ENCODE data around the gene MAPT.

MAPT gene

DNA sequence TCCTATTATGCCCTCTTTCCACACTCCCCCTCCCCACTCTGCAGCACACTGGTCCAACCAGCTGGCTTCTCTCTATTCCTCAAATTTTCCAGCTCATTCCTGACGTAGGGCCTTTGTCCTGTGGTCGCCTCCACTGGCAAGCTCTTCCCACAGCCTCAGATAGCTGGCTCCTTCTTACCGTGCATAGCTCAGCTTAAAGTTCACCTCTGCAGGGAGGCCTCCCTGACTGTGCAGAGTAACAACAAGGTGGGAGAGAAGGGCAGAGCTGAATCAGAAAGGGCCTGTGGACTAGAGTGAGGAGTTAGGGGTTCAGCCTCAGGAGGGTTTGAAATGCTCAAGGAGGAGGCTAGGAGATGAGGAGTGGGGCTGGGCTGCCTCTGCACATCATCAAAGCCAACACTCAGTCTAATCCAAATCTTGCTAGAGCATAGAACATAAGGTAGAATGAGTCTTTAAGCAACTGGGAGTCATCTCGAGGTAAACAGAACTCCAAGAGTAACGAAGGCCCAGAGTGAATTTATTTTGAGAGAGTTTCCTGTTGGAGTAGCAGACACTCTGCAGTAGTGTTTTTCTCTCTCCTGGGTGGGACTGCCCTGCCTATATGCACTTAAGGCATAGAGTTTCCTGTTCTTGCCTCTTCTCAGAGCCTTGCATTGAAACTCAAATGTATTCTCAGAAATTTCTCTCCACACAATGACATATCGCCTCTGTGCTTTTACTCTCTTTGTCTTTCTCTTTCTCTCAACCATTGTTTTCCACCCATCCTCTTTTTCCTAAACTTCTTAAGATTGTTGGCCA, 30.3 kb upstream of the MAPT start:
- DNase-seq: no peak

DNA sequence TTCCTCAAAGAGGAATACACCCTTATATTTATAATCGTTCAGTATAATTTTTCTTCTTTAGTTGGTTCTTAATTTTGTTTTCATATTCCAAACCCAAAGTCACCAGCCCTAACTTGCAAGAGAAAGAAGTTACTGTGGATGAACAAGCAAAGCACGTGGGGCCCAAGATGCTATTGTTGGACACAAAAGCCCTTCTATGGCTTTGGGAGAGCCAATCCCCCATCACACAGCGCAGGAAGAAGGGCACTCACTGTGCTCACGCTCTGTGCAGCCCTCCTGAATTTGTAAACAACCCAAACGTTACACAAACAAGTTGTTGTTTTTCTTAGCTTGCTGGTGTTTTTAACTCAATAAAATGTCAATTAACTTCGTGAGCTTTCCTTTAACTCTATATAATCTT, 27.2 kb upstream of the MAPT start:
- DNase-seq: peak; percentile 74

DNA sequence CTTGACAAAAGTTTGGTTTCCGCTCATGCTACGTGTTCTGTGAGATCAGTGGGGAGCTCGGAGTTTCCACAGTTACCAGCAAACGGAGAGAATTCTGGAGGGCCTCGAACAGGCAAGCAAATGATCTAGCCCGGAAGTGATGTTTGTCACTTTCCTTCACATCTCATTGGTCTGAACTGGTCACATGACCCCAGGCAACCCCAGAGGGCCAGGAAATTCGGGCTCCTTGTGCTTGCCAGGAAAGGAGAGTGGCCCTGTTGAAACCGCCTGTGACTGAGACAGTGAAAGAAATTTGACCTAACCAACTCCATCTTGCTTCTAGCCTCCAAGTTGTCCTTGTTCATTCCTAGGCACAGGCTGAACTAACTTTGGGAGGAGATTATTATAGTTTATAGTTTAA, 26.7 kb upstream of the MAPT start:
- peak; percentile 47 for DNase-seq

DNA sequence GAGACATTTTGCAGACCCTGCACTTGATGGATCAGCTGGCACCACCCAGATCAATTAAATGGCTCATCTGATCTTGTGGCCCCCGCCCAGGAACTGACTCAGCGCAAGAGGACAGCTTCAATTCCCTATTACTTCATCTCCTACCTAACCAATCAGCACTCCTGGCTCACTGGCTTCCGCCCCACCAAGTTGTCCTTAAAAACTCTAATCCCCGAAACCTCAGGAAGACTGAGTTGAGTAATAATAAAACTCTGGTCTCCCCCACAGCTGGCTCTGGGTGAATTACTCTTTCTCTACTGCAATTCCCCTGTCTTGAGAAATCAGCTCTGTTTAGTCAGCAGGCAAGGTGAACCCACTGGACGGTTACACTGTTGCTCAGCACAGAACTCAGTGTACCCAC, 26.1 kb upstream of the MAPT start:
- DNase-seq: no peak

DNA sequence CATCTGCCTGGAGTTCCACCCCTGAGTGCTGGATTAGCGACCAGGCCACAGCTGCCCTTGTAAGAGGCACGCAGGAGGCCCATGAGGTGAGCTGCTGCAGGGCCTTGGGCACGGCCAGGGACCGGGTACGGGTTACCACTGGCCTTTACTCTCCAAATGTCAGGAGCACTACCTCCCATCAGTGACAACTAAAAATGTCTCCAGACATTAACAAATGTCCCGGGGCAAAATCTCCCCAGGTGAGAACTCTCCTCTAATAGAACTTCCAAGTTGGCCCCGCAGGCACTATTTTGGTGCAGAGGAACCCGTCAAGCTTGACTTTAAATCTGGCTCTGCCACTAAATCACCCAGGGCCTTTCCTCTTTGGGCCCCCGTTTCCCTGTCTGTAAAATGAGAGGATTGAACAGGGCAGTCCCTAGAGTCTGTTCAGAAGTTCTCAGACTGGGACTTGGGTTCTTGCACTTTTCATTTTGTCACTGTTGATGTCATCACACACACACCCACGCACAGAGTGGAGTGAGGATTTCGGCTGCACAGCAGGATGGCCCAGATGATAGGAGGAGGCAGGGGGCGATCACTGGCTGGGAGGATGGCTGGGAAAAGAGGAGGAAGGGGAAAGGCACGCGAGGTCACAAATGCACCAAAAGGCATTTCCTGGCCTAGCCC, 24.5 kb upstream of the MAPT start:
- DNase-seq: no peak

DNA sequence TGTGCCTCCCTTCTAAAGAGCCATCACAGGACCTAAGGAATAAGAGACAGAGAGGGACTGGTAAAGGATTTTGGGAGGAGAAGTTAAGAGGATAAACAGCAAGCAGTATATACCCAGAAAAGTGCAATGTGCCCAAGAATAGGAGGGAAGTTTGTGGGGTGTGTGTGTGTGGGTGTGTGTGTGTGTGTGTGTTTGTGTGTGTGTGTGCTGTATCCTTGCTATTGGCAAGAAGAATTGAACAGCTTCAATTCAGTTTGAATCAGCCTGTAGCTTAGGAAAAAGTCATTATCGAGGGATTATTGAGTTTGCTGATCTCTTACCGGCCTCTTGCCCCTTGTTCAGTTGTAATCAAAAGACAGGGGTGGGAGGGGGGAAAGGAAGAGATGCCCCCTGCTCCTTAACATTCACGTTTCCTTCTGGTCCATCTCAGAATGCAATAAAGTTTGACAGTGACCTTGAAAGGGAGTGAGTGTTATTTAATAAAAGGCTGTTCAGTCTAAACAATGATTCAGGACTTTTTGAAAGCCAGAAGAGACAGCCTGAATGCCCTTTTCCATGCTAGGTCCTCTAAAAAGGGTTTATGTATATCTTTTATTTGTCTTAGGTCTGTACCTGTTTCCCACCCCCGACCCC, 23.9 kb upstream of the MAPT start:
- no peak for DNase-seq

DNA sequence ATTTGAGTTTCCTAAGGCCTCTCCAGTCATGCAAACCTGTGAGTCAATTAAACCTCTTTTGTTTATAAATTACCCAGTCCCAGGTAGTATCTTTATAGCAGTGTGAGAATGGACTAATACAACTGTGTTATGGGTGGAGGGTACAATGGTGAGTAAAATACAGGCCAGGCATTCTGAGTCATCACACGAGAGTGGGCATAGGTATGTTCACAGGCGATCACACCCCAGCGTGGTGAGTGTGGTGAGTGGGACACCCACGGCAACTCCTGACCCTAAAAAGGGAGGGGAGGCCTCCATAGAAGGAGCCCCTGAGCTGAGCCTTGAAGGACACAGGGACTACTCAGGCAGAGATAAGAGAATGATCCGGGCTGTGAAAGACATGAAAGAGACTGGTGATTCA, 22.6 kb upstream of the MAPT start:
- no peak for DNase-seq

DNA sequence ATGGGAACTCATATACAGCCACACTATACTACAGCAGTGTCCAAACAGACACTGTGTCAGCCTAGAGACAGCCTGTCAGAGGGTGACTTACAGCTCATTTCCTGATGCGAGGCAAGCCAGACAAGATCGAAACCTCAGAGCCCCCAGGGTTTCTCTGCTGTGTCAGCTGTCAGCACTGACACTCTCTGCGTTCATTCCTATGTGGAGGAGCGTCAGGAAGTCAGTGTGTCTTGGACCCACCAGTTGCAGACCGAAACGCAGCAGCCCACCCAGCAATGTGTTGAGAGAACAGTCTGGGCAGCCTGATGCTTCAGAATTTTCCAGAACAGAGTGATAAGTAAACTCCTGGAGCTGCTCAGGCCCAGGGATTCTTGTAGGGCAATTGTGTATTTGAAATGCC, 20.6 kb upstream of the MAPT start:
- DNase-seq: no peak

DNA sequence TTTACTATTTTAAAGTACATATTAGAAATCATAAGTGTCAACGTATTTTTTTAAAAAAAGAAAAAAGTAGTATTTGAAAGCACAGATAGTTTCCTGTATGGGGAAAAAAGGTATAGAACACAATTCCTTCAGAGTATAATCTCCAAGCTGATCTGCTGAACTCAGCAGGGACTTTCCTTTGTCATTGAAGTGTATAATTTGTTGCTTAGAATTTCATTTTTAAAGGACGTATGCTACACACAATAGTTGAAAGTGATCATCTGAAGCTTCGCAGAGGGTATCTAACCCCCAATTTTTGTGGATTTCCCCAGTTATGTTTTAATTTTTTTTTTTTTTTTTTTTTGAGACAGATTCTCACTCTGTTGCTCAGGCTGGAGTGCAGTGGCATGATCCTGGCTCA, 20.2 kb upstream of the MAPT start:
- DNase-seq: no peak

DNA sequence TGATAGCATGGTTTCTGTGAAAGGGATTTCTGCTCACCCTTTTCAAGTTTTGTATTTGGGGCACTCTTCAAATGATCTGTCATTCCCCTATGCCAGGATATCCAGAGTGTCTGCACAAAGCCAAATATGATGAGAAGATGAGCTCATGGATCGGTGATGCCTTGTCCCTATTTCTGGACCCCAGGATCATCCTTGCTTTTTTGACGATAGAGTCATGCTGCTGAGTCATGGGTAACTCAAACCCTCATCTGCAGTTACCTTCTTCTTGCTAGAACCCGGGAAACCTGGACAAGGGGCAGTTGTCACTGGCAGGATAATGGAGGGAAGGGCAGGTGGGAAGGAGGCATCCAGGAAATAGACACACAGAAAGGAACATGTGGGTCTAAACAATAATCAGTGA, 17.8 kb upstream of the MAPT start:
- DNase-seq: no peak

DNA sequence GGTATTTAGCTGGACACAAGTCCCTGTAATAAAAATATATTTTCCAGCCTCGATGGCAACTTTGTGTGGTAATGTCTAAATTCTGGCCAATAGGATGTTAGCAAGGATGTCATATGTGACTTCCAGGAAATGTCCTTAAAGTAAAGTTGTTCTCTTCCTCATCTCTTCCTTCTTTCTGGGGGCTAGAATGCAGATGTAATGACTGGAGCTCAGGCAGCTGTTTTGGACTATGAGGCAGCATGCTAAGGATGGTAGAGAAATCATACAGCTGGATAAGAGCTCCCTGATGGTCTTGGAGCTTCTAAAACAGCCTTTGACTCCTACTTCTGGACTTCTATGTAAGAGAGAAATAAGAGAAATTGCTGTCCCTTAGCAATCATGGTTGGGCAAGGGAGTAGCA, 16.9 kb upstream of the MAPT start:
- DNase-seq: no peak

DNA sequence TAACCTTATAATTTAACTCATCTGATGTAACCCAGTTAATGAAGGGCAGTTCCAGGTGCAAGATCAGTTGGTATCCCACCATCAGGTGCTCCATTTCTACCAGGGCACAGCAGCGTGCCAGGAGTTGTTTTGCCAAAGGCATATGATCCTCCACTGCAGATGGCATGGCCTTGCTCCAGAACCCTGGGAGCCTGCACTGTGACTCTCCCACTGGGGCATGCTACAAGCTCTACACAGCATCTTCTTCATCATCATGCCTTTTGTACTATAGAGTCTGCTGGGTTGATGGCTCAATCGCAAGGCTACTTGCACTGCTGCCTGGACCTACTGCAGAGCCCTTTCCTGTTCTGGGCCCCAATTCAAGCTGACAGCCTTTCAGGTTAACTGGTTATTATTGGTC, 11.3 kb upstream of the MAPT start:
- no peak for DNase-seq

DNA sequence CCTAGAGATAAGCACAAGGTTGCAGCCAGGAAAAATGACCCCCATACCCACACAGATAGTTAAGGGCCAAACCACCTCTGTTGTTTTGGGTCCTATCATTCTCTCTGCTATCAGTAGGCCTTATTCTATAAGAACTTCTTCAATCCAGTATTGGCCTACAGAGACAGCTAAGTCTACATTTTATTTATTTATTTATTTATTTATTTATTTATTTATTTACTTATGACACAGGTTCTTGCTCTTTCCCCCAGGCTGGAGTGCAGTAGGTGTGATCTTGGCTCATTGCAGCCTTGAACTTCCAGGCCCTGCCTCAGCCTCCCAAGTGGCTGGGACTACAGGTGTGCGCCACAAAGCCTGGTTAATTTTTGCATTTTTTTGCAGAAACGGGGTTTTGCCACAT, 7.5 kb upstream of the MAPT start:
- no peak for DNase-seq

DNA sequence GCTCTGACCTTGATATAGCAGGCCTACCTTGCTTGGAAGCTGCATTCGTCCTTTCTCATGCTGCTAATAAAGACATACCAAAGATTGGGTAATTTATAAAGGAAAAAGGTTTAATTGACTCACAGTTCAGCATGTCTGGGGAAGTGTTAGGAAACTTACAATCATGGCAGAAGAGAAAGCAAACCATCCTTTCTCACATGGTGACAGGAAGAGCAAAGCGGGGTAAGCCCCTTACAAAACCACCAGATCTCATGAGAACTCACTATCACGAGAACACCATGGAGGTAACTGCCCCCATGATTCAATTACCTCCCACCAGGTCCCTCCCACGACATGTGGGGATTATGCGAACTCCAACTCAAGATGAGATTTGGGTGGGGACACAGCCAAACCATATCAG, 6.0 kb upstream of the MAPT start:
- DNase-seq: no peak

DNA sequence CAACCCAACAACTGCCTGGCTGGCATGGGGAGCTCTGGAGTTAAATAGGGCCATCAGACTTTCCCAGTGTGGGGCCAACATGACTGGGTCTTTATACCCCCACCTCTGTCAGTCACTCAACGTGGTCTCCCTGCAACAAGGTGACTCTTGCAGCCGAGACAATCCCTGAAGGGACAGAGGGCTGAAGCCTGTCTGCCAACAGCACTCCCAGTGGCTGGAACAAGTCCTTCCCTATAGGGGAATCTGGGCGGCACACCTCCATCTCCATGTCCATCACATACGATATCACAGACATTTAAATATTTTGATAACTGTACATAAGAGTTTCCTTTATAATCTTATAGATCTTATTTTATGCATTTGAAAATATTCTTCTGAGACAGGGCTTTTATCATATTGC, 4.8 kb upstream of the MAPT start:
- no peak for DNase-seq

DNA sequence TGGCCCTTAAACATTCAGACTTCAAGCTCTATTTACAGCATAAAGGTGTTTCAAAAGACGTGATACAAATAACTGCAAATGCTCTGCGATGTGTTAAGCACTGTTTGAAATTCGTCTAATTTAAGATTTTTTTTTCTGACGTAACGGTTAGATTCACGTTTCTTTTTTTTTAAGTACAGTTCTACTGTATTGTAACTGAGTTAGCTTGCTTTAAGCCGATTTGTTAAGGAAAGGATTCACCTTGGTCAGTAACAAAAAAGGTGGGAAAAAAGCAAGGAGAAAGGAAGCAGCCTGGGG, 681 bp upstream of the MAPT start:
- DNase-seq: no peak

DNA sequence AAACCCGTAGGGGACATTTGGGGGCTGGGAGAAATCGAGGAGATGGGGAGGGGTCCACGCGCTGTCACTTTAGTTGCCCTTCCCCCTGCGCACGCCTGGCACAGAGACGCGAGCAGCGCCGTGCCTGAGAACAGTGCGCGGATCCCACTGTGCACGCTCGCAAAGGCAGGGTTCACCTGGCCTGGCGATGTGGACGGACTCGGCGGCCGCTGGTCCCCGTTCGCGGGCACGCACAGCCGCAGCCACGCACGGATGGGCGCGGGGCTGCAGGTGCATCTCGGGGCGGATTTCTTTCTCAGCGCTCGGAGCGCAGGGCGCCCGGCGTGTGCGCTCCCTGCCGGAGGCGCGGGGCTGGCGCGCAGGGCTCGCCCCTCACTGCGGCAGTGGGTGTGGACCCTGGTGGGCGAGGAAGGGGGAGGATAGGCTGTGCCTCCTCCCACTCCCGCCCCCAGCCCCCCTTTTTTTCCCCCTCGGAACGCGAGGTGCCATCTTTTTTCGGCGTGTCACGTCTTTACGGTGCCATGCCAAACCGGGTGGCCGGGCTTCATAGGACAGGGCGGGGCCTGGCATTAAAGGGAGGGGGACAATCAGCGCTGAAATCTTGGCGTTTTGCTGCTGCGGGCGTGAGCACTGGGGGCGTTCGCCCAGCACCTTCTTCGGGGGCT, 1.1 kb downstream of the MAPT start:
- peak; percentile 47 for DNase-seq

DNA sequence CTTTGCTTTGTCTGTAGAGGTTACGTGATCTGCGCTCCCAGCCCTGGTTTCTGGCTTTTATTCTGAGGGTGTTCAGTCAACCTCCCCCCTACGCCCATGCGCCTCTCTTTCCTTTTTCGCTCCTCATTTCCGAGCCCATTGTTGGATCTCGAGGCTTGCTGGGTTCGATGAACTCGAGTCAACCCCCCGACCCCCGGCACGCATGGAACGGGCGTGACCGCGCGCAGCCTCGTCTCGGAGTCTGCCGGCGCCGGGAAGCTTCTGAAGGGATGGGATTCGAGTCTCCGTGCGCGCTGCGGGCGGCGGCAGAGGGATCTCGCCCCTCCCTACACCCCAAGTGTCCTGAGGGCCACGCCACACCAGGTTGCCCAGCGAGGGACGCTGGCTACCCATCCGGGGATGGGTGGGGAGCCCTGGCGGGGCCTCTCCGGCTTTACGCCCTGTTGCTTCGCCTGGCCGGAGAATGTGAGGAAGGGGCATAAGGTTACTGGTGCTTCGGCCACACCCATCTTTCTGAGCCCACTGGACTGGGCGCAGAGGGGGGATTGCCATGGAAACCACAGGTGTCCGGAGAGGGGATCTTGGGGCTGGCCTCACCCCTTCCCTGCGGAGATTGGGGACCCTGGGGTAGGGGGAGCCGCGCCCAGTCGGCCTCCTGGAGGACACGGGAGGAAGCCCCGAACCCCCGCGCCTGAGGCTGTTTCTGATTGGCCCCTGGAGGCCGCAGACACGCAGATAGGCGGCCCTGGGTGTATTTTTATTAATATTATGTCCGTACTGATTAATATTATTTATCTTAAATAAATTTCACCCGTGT, 1.8 kb downstream of the MAPT start:
- DNase-seq: no peak

DNA sequence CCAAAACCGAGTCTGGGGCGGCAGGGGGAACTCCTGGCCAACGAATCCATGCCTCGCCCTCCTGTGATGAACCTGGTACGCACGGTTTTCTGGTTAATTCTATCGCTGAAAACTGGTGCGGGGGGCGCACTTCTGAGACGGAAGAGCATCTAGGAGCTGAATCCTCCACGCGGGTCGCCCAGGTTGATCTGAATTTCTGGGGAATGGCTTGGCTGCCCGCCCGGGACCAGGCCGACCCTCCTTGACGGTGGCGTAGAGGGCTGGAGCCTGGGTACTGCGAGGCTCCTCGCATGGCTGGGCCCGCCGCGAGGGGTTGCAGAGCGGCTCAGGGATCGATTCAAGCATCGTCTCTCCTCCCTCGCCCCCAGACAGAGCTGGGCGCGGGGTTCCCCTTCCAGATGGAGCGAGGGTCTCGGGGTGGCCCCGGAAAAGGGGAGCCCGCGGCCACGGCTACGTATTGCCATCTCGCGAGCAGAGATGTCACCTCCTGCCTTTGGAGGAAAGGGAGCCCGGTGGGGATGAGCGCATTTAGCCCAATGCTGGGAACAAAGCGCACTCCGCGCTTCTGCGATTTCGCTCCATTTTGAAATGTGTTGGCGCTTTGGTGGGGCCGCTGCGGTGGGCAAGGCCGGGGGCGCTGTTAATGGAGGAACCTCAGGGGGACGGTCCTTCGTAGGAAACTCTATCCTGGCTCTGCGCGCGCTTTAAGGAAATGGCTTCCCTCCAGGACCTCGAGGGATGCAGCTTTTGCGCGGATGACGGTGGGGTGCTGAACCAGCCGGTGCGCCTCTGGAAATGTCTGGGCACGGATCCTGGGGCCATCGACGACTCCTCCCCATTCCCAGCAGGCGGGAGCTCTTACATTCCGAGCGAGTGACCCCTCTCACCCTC, 2.7 kb downstream of the MAPT start:
- DNase-seq: no peak

DNA sequence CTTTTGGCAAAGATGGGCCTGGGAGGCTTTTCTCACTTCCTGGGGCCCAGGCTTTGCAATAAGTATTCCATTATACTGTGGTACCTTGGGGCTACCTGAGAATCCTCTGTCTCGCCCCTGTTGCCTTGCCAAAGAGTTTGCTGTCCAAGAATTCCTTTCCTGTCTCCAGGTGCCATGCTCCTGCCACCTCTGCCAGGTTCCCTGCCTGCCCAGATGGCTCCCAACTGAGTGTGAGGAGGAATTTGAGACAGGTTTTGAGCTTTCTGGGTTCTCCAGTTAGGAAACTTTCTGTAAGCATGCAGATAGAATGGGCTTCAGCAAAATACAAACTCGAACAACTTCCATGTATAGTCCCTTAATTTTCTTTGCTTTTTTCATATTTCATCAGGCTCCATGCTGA, 5.8 kb downstream of the MAPT start:
- no peak for DNase-seq

DNA sequence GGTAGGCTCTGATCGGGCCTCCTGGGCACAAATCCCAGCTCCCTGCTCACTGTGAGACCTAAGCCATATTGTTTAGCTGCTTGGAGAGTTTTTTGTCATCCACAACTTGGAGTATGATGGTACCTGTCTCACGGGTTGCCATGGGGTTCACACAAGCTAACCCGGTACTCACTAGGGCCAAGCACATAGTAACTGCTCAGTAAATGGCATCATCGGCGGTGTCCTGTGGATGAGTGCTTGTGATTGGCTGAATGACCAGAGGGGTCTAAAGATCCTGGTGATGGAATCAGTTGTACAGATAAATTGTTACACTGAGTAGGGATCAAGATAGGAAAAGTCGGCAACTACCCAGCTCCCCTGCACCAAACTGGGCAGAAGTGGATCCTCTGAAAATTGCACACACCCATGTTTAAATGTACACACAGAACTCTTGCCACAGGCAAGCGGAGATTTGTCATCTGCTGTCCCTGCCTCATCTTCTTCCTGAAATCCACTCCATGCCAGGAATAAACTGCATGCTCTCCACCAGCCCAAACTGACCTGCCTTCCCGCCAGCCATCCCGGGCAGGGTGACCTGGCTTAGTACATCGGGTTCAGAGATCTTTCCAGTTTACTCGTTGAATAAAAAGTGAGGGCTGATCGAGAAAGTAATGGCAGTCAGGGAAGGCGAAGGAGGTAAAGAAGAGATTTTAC, 6.5 kb downstream of the MAPT start:
- DNase-seq: no peak
